Caco-2 (cell line): ENCODE measurements around the gene DISP3. TPM values are rescaled to one million over a fixed set of nuclear protein-coding genes. Genes with fewer than 3 reads are reported as not detected.

Experiments
- BruUV-seq: library from RNA; stranded (reverse); fragments of 400-500 nt; replicated peaks from 2 replicates; lab custom pipeline; 2021; lab: Mats Ljungman, UMichigan
- CTCF ChIA-PET: fragments of 300-600 bp; sonication (Branson Sonifier 250); formaldehyde crosslinking; loops from one replicate; lab custom pipeline; 2022; ENCODE audit warnings: antibody characterized with exemption; lab: Charles Lee
- POLR2A ChIA-PET: fragments of 300-600 bp; sonication (Branson Sonifier 250); formaldehyde crosslinking; loops from one replicate; lab custom pipeline; 2022; ENCODE audit warnings: antibody characterized with exemption; lab: Charles Lee
- DNase-seq, 2 experiments: peaks; one replicate each; pipeline versions ENCODE4 v3.0.0 to v3.0.0-alpha.2; 2020 to 2022
- H3K27me3 ChIP-seq: replicated peaks from 2 replicates; pipeline ENCODE4 v1.6.0; 2011; ENCODE audit warnings: low read length; ENCODE audit not compliant: control insufficient read depth, insufficient read depth
- H3K36me3 ChIP-seq: 2 replicates; pipeline ENCODE4 v1.5.1; 2011; ENCODE audit warnings: low read length; ENCODE audit not compliant: control insufficient read depth, insufficient read depth
- H3K4me1 ChIP-seq: fragments of 250-450 bp; sonication (Bioruptor Pico); 2 replicates; pipeline ENCODE4 v1.5.1; 2020; ENCODE audit warnings: mild to moderate bottlenecking
- H3K4me3 ChIP-seq: 2 replicates; pipeline ENCODE4 v1.5.1; 2011; ENCODE audit warnings: low read depth, mild to moderate bottlenecking, control low read depth, low read length
- H3K9me3 ChIP-seq: fragments of 250-450 bp; sonication (Bioruptor Pico); 2 replicates; pipeline ENCODE4 v1.5.1; 2020; ENCODE audit warnings: mild to moderate bottlenecking, moderate library complexity
- H3K27ac Mint-ChIP-seq: one replicate; pipeline ENCODE4 v1.8.0; 2022; ENCODE audit warnings: mixed read lengths; ENCODE audit not compliant: unreplicated experiment
- H3K27me3 Mint-ChIP-seq: one replicate; pipeline ENCODE4 v1.8.0; 2022; ENCODE audit warnings: mixed read lengths; ENCODE audit not compliant: insufficient read depth, unreplicated experiment
- H3K36me3 Mint-ChIP-seq: one replicate; pipeline ENCODE4 v1.8.0; 2022; ENCODE audit warnings: mild to moderate bottlenecking, mixed read lengths; ENCODE audit not compliant: insufficient read depth, unreplicated experiment
- H3K4me1 Mint-ChIP-seq: one replicate; pipeline ENCODE4 v1.8.0; 2022; ENCODE audit warnings: low read depth, mixed read lengths; ENCODE audit not compliant: unreplicated experiment
- H3K4me3 Mint-ChIP-seq: one replicate; pipeline ENCODE4 v1.8.0; 2022; ENCODE audit warnings: mild to moderate bottlenecking, moderate library complexity, mixed read lengths; ENCODE audit not compliant: unreplicated experiment
- H3K9me3 Mint-ChIP-seq: one replicate; pipeline ENCODE4 v1.8.0; 2022; ENCODE audit warnings: mixed read lengths; ENCODE audit not compliant: unreplicated experiment
- intact Hi-C: fragments of 100-400 bp; cut with micrococcal nuclease; formaldehyde crosslinking; loops from one replicate; pipeline ENCODE4 v1.10.0; 2022; ENCODE audit not compliant: unreplicated experiment
- total RNA-seq: library from RNA; stranded (reverse); gene quantifications from 2 replicates; pipeline ENCODE4 v1.2.3, GENCODE V29; 2022
- TF ChIP-seq, protein P1 (sequence below), 2 experiments: fragments of 200-600 bp in 1 of 2; IDR thresholded peaks; 1 replicate in 1 of 2; 2 replicates in 1 of 2; pipeline versions ENCODE4 v1.5.1 to v1.8.0; 2011 to 2022; ENCODE audit warnings: antibody characterized with exemption in 1 of 2, control low read depth in 1 of 2, inconsistent platforms in 1 of 2, low read depth in 1 of 2, low read length in 1 of 2, mild to moderate bottlenecking in 1 of 2, moderate library complexity in 1 of 2; ENCODE audit not compliant: insufficient read depth in 1 of 2, severe bottlenecking in 1 of 2, unreplicated experiment in 1 of 2

The DISP3 gene
- total RNA-seq, 1 experiment from 2014 or later: 1.1 TPM

DNA sequence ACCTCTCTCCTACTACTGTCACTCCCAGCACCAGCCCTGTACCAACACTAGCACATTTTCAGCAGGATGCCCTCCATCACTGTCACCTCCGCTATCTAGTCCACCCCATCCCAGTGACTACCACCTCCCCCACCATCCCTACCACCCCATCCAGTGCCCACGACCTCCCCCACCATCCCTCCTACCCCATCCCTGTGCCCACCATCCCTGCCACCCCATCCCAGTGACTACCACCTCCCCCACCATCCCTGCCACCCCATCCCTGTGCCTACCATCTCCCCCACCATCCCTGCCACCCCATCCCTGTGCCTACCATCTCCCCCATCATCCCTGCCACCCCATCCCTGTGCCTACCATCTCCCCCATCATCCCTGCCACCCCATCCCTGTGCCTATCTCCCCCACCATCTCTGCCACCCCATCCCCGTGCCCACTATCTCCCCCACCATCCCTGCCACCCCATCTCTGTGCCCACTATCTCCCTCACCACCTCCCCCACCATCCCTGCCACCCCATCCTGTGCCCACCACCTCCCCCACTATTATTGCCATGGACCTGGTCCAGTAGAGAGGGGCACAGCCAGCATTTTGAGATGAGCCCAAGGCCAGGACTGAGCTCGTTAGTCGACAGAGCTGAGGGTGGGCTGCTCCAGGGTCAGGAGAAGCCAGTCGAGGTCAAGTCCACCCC lies 45.7 kb downstream of the DISP3 start:
- POLR2A ChIA-PET: no interaction called here
- H3K4me3 Mint-ChIP-seq: no peak overlapping the region
- no peaks in the 10 kb centered on the region for H3K4me1 ChIP-seq
- no peak overlapping the region for H3K27ac Mint-ChIP-seq
- CTCF ChIA-PET: interaction anchor here (0.8 kb wide), 1 partner anchor 160 kb away, joined by 5 read pairs; no protein-coding TSS in a partner anchor
- intact Hi-C loops: no loop called here
- H3K9me3 Mint-ChIP-seq: no peaks in the 10 kb centered on the region
- no peaks in the 10 kb centered on the region; the same call in 1 of the 2 replicates for H3K27me3 ChIP-seq
- DNase-seq: no peak
- no peaks in the 10 kb centered on the region for H3K36me3 Mint-ChIP-seq
- no peaks in the 10 kb centered on the region for H3K36me3 ChIP-seq
- H3K9me3 ChIP-seq: no peaks in the 10 kb centered on the region
- TF ChIP-seq, protein P1, sequence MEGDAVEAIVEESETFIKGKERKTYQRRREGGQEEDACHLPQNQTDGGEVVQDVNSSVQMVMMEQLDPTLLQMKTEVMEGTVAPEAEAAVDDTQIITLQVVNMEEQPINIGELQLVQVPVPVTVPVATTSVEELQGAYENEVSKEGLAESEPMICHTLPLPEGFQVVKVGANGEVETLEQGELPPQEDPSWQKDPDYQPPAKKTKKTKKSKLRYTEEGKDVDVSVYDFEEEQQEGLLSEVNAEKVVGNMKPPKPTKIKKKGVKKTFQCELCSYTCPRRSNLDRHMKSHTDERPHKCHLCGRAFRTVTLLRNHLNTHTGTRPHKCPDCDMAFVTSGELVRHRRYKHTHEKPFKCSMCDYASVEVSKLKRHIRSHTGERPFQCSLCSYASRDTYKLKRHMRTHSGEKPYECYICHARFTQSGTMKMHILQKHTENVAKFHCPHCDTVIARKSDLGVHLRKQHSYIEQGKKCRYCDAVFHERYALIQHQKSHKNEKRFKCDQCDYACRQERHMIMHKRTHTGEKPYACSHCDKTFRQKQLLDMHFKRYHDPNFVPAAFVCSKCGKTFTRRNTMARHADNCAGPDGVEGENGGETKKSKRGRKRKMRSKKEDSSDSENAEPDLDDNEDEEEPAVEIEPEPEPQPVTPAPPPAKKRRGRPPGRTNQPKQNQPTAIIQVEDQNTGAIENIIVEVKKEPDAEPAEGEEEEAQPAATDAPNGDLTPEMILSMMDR (IDR thresholded peaks at IDR 0.05; ENCODE audit: insufficient read depth in 1 of 2, low read depth in 1 of 2, low read length in 1 of 2, severe bottlenecking in 1 of 2, unreplicated experiment in 1 of 2): no peak
- BruUV-seq: no TSS peak
- no peaks in the 10 kb centered on the region for H3K4me1 Mint-ChIP-seq
- H3K4me3 ChIP-seq: no peak overlapping the region
- peaks cover 22% of the 10 kb centered on the region for H3K27me3 Mint-ChIP-seq

GRCh38 chr1:11525151-11525505 lies 46.2 kb downstream of the DISP3 start:
- no peaks in the 10 kb centered on the region for H3K36me3 Mint-ChIP-seq
- ChIA-PET POLR2A (no interaction called here), CTCF (interaction anchor here (0.8 kb wide), 1 partner anchor 161 kb away, joined by 5 read pairs; no protein-coding TSS in a partner anchor)
- intact Hi-C loops: no loop called here
- DNase-seq: no peak
- H3K9me3 ChIP-seq: no peaks in the 10 kb centered on the region
- TF ChIP-seq, protein P1 (IDR thresholded peaks at IDR 0.05; ENCODE audit: insufficient read depth in 1 of 2, low read depth in 1 of 2, low read length in 1 of 2, severe bottlenecking in 1 of 2, unreplicated experiment in 1 of 2): no peak
- no peaks in the 10 kb centered on the region for H3K4me1 Mint-ChIP-seq
- no peak overlapping the region for H3K4me3 Mint-ChIP-seq
- no peaks in the 10 kb centered on the region for H3K36me3 ChIP-seq
- H3K4me1 ChIP-seq: no peaks in the 10 kb centered on the region
- BruUV-seq: no TSS peak
- peaks cover 22% of the 10 kb centered on the region for H3K27me3 Mint-ChIP-seq
- H3K9me3 Mint-ChIP-seq: no peaks in the 10 kb centered on the region
- no peaks in the 10 kb centered on the region; the same call in 1 of the 2 replicates for H3K27me3 ChIP-seq
- no peak overlapping the region for H3K27ac Mint-ChIP-seq
- no peak overlapping the region for H3K4me3 ChIP-seq

DNA sequence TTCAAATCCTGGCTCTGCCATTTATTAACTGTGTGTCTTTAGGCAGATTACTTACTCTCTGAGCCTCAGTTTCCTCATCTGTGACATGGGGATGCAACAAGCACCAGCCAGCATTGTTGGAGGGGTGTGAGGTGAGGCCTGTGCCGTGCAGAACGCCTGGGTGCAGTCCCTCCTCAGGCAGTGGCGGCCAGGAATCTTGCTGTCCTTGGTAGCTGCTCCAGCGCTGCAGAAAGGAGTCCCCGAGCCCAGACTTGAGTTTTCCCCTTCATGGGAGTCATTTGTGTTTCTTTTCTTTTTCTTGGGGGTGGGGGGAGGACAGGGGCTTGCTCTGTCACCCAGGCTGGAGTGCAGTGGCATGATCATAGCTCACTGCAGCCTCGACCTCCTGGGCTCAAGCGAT lies 46.6 kb downstream of the DISP3 start:
- POLR2A ChIA-PET: no interaction called here
- Mint-ChIP-seq H3K4me3 (no peak overlapping the region), H3K27me3 (peaks cover 26% of the 10 kb centered on the region), H3K27ac (no peak overlapping the region), H3K36me3 (no peaks in the 10 kb centered on the region), H3K4me1 (no peaks in the 10 kb centered on the region), H3K9me3 (no peaks in the 10 kb centered on the region)
- TF ChIP-seq, protein P1 (IDR thresholded peaks at IDR 0.05; ENCODE audit: insufficient read depth in 1 of 2, low read depth in 1 of 2, low read length in 1 of 2, severe bottlenecking in 1 of 2, unreplicated experiment in 1 of 2): no peak
- H3K4me1 ChIP-seq: no peaks in the 10 kb centered on the region
- intact Hi-C loops: no loop called here
- DNase-seq: no peak
- no peaks in the 10 kb centered on the region; the same call in 1 of the 2 replicates for H3K27me3 ChIP-seq
- no peaks in the 10 kb centered on the region for H3K9me3 ChIP-seq
- no TSS peak for BruUV-seq
- CTCF ChIA-PET: interaction anchor here (0.8 kb wide), 1 partner anchor 161 kb away, joined by 5 read pairs; no protein-coding TSS in a partner anchor
- no peaks in the 10 kb centered on the region for H3K36me3 ChIP-seq
- no peak overlapping the region for H3K4me3 ChIP-seq
